BLaER1 (cell line): ENCODE results near the gene RGS14.
"Not testable (repeated sequence)": the region's sequence is repeated elsewhere in the genome, so short reads cannot be mapped to it uniquely, and the experiment has no call there.

Source experiments
- H3K27ac ChIP-seq: shearing (Covaris generic); formaldehyde crosslinking; 2 replicates; pipeline ENCODE4 v1.8.1; 2022
- H3K27me3 ChIP-seq: shearing (Covaris generic); formaldehyde crosslinking; 2 replicates; pipeline ENCODE4 v1.8.1; 2022
- H3K36me3 ChIP-seq: shearing (Covaris generic); formaldehyde crosslinking; 2 replicates; pipeline ENCODE4 v1.8.1; 2022
- H3K4me1 ChIP-seq: shearing (Covaris generic); formaldehyde crosslinking; 2 replicates; pipeline ENCODE4 v1.8.1; 2022
- H3K4me2 ChIP-seq: shearing (Covaris generic); formaldehyde crosslinking; 2 replicates; pipeline ENCODE4 v1.8.1; 2022
- H3K4me3 ChIP-seq: shearing (Covaris generic); formaldehyde crosslinking; 2 replicates; pipeline ENCODE4 v1.8.1; 2022
- H3K9ac ChIP-seq: shearing (Covaris generic); formaldehyde crosslinking; 2 replicates; pipeline ENCODE4 v1.8.1; 2022
- H3K9me3 ChIP-seq: shearing (Covaris generic); formaldehyde crosslinking; 2 replicates; pipeline ENCODE4 v1.8.1; 2022
- H4K20me1 ChIP-seq: shearing (Covaris generic); formaldehyde crosslinking; 2 replicates; pipeline ENCODE4 v1.8.1; 2022
- Cebpa-rat ChIP-seq: shearing (Covaris generic); IDR thresholded peaks from 2 replicates; pipeline ENCODE4 v1.8.1; 2022

The RGS14 gene

DNA sequence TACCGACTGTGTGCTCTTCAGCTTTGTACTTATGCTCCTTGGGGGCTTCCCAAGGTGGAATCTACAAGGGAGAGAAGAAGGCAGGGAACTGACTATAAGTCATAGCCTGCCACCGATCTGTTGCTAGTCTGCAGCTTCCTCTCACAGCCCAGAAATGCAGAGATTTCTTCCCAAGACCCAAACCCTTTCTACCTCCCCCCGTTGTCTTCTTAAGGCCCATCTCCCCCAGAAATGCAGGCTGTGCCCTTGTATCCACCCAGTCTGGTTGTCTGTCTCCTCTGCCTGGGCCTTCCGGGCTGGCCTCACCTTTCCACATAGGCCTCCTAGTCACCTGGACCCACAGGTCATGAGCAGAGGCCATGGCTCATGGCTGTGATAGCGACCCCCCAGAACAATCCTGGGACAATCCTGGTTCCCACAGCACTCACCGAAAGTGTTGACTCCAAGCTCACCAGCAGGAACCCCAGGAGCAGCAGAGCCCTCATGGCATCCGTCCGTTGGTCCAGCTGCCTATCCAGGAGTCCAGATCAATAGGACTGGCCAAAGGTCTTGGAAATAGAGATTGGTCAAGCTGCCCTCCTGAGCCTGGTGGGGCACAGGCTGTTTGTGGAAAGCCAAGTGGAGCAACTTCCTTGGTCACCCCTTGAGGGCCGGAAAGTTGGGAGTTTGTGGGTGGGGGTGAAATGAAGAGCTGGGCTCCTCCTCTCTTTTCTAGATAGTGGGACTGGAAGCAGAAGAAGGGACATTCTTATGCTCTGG, 51.5 kb downstream of the RGS14 start, which contains the start of gene F12:
TSS of gene F12 (minus strand) at position 522 of the 759 bp plus-strand sequence. CDS start at position 485, 37 bp downstream.
- H3K4me3 ChIP-seq = no peak within 1 kb of the TSS

DNA sequence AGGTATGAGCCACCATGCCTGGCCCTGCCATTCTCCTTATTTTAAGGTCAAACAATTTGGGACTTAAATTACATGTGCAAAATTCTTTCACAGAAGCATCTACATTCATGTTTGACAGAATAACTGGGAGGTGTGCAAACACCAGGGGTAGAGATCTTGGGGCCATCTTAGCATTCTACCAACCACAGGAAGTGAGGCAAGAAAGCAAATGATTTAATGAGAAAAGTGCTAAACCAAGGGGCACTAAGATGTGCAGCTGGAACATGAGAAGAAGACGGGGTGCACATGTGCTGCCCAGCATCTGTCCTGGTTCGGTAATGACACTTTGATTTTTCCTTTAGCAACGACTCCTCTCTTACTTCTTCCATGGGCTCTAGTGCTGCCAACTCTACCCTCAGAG, 52.9 kb downstream of the RGS14 start:
- Histone ChIP-seq H3K9ac (no peak overlapping the region), H3K36me3 (no peaks in the 10 kb centered on the region), H3K27me3 (no peaks in the 10 kb centered on the region), H3K4me3 (no peak overlapping the region), H3K4me1 (peaks cover 28% of the 10 kb centered on the region), H4K20me1 (no peaks in the 10 kb centered on the region), H3K27ac (no peak overlapping the region), H3K9me3 (no peaks in the 10 kb centered on the region), H3K4me2 (no peak overlapping the region)
- no peak for TF ChIP-seq Cebpa-rat

More for the DNA sequence above, 51.5 kb downstream of the RGS14 start, which contains the start of gene F12:
- H3K9me3 ChIP-seq = no peaks in the 10 kb centered on the region
- H3K4me2 ChIP-seq = no peak within 1 kb of the TSS
- H3K4me1 ChIP-seq = peaks cover 41% of the 10 kb centered on the region
- no peaks in the 10 kb centered on the region for H4K20me1 ChIP-seq
- no peaks in the 10 kb centered on the region for H3K27me3 ChIP-seq
- no peak within 1 kb of the TSS for H3K9ac ChIP-seq
- TF ChIP-seq Cebpa-rat = no peak
- no peaks in the 10 kb centered on the region for H3K36me3 ChIP-seq
- H3K27ac ChIP-seq = no peak within 1 kb of the TSS

DNA sequence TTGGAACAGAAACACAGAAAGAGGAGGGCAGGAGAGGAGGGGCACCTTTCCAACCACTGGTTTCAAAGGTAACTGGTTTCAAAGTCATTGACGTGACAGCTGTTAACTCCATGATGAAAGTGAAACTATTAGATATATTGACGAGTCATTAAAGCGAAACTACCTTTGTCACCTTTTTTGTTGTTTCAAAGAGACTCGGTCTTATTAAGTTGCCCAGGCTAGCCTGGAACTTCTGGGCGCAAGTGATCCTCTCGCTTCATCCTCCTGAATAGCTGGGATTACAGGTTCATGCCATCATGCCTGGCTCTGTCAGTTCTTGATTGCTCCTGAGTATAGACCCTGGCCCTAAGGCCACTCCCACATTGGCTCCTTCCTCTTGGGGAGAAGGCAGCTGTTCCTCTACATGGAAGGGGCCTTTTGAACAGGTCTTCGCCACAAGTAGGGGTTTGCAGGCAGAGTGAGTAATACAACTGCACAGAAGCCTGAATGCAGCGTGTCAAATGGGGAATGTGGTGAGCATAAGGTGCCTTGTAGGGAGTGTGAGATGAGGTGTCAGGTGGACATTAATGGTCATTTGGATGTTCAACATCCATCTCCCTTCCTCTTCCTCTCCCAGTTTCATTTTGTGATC, 55.0 kb downstream of the RGS14 start:
- peak overlapping the region; percentile 10; the same call in 1 of the 2 replicates for H3K4me2 ChIP-seq
- H3K27ac ChIP-seq = no peak overlapping the region
- H3K36me3 ChIP-seq = no peaks in the 10 kb centered on the region
- no peak overlapping the region for H3K9ac ChIP-seq
- H3K9me3 ChIP-seq = no peaks in the 10 kb centered on the region
- peaks cover 15% of the 10 kb centered on the region for H3K4me1 ChIP-seq
- no peak for TF ChIP-seq Cebpa-rat
- no peaks in the 10 kb centered on the region for H3K27me3 ChIP-seq
- no peaks in the 10 kb centered on the region for H4K20me1 ChIP-seq
- no peak overlapping the region for H3K4me3 ChIP-seq

DNA sequence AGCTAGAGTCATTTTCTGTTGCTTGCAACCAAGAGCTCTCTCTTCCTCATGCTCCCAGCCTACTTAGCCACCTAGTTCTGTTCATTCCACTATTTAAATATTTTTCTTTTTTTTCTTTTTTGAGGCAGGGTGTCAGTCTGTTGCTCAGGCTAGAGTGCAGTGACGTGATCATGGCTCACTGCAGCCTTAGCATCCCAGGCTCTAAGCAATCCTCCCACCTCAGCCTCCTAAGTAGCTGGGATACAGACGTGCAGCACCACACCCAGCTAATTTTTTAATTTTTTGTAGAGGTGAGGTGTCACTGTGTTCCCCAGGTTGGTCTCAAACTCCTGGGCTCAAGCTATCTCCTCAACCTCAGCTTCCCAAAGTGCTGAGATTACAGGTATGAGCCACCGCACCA, 56.8 kb downstream of the RGS14 start:
- H3K27me3 ChIP-seq = no peaks in the 10 kb centered on the region
- H3K9me3 ChIP-seq = no peaks in the 10 kb centered on the region
- H3K4me1 ChIP-seq = peaks cover 15% of the 10 kb centered on the region
- no peak overlapping the region for H3K9ac ChIP-seq
- no peak for TF ChIP-seq Cebpa-rat
- H4K20me1 ChIP-seq = no peaks in the 10 kb centered on the region
- H3K36me3 ChIP-seq = no peaks in the 10 kb centered on the region
- H3K27ac ChIP-seq = no peak overlapping the region
- no peak overlapping the region for H3K4me3 ChIP-seq
- no peak overlapping the region for H3K4me2 ChIP-seq

DNA sequence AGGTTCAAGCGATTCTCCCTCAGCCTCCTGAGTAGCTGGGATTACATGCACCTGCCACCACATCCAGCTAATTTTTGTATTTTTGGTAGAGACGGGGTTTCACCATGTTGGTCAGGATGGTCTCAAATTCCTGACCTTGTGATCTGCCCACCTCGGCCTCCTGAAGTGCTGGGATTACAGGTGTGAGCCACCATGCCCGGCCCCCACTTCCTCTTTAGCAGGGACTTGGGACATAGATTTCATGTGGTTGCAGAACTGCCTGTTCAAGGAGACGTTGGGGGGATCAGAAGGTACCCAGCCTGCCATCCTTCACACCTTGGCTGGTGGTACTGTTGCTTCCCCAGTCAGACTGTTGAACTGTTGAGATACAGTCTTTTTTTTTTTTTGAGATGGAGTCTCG, 59.4 kb downstream of the RGS14 start:
- H3K27ac ChIP-seq, H3K27me3 ChIP-seq, H3K9me3 ChIP-seq, H3K9ac ChIP-seq, H4K20me1 ChIP-seq, H3K4me2 ChIP-seq, H3K36me3 ChIP-seq, H3K4me3 ChIP-seq: not testable (repeated sequence)
- H3K4me1 ChIP-seq = peaks cover 11% of the 10 kb centered on the region

DNA sequence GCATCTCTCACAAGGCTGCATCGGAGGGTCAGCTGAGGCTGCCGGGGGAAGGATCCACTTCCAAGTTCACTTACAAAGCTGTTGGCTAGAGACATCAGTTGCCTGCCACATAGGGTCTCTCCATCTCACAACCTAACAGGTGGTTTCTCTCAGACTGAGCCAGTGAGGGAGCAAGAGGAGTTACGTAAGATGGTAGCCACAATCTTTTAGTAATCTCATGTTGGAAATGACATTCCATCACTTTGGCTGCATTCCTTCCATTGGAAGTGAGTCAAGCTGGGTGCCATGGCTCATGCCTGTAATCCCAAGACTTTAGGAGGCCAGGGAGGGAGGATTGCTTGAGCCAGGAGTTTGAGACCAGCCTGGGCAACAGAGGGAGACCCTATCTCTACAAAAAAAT, 61.3 kb downstream of the RGS14 start:
- no peaks in the 10 kb centered on the region for H3K9me3 ChIP-seq
- H3K9ac ChIP-seq = no peak overlapping the region
- H4K20me1 ChIP-seq = no peaks in the 10 kb centered on the region
- no peaks in the 10 kb centered on the region for H3K4me1 ChIP-seq
- H3K27ac ChIP-seq = no peak overlapping the region
- H3K4me2 ChIP-seq = no peak overlapping the region
- no peak overlapping the region for H3K4me3 ChIP-seq
- TF ChIP-seq Cebpa-rat = no peak
- H3K27me3 ChIP-seq = no peaks in the 10 kb centered on the region
- no peaks in the 10 kb centered on the region for H3K36me3 ChIP-seq

DNA sequence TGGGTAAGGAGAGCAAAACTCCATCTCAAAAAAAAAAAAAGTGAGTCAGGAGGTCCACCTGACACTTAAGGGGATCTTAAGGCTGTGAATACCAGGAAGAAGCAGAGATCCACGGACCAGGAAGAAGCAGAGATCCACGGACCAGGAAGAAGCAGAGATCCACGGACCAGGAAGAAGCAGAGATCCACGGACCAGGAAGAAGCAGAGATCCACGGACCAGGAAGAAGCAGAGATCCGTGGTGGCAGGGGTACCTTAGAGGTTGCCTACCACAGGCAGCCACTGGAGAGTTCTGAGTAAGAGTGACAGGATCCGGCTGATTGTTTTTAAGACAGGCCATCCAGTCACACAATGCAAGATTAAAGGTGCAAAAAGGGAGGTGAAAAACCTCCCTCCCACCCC, 62.7 kb downstream of the RGS14 start:
- not testable (repeated sequence) for H3K4me2 ChIP-seq, H3K9ac ChIP-seq, H4K20me1 ChIP-seq, H3K4me1 ChIP-seq, H3K27me3 ChIP-seq, H3K27ac ChIP-seq, H3K9me3 ChIP-seq, H3K36me3 ChIP-seq, H3K4me3 ChIP-seq

DNA sequence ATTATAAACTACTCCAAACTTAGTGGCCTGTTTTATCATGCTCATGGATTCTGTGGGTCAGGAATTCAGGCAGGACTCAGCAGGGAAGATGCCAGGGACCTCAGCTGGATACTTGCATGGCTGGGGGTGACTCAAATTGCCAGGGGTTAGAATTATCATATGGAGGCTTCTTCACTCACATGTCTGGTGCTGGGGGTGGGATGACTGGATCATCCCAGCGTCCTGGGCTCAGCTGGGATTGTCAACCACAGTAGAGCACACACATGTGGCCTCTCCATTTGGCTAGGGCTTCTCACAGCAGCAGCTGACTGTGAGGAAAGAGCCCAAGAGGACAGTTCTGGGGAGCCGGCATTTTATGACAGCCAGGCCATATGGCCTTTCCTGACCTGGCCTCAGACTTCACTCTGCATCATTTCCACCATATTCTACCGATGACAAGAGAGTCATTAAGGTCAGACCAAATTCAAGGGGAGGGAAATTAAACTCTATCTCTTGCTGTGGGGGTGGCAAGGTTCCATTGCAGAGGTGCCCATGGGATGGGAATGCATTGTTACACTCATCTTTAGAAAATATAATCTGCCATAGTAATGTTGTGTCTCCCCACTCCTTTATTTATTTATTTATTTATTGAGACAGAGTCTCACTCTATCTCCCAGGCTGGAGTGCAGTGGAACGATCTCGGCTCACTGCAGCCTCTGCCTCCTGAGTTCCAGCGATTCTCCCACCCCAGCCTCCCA, 63.5 kb downstream of the RGS14 start:
- Histone ChIP-seq H3K4me2 (no peak overlapping the region), H3K4me1 (peaks cover 9% of the 10 kb centered on the region), H3K4me3 (no peak overlapping the region), H3K27ac (no peak overlapping the region), H3K9ac (no peak overlapping the region), H3K9me3 (no peaks in the 10 kb centered on the region), H3K36me3 (no peaks in the 10 kb centered on the region), H4K20me1 (no peaks in the 10 kb centered on the region), H3K27me3 (no peaks in the 10 kb centered on the region)
- no peak for TF ChIP-seq Cebpa-rat
